ENCODE measurements around the gene TEK.
"Not testable (repeated sequence)": the region's sequence is repeated elsewhere in the genome, so short reads cannot be mapped to it uniquely, and the experiment has no call there.

TEK gene

GRCh38 chr9:27108981-27109541, at the start of gene TEK:
Gene TEK, plus strand, starts transcription at chr9:27109225. Its CDS starts 366 bp downstream, at chr9:27109591.
- no peak for DNase-seq

DNA sequence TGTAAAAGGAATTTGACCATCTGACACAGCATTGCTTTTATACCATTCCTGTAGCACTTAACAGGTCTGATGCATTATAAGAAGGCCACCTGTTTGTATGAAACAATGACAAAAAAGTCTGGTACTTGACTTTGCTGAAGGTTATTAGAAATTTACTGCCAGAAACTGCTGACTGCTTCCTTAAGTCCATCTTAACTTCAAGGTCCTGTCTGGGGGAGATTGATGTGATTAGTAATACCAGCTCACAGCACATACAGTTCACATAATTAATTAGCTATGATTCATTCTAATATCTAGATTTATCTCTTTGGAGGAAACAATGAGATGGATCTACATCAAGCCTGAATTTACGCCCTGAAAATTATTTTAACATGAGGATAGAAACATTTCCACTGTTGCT, 49.6 kb upstream of the TEK start:
- no peak for DNase-seq

GRCh38 chr9:27059907-27060306, 49.1 kb upstream of the TEK start:
- no peak for DNase-seq

- DNase-seq, result no peak
Measured at GRCh38 chr9:27065288-27065687, 43.7 kb upstream of the TEK start.

DNA sequence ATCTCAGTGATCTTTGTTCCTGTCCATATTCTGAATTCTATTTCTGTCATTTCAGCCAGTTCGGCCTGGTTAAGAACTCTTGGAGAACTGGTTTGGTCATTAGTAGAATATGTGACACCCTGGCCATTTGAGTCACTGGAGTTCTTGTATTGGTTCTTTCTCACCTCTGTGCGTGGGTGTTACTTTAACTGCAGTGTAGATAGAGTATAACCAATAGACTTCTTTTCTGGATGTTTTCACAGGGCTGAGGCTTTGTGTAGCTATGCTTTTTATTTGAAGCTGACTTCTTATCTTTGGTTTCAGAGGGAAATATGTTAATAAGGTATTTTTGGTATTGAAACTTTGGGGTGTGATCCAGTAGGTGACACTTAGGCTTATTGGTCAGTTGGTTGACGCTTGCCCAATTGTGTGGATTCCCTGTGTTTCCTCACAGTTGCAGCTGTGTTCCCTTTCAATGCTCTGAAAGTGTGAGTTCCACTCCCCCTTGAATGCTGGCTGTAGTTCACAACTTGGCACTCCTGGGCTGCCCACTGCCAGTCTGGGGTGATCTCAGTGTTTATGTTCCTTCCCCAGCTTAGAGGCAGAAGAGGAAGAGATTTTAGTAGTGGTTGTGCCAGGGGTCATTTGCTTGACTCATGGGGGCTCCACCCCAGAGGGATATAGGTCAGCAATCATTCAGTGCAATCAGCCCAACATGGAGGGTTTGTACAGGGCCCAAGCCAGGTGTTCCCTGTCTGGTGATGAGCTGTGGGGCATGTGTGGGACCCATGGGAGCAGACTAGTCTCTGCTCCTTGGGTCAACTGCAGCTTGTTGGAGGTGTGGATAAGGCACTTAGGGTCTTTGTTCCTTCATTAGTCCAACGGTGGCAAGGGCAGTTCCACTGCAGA, 34.9 kb upstream of the TEK start:
- no peak for DNase-seq

DNA sequence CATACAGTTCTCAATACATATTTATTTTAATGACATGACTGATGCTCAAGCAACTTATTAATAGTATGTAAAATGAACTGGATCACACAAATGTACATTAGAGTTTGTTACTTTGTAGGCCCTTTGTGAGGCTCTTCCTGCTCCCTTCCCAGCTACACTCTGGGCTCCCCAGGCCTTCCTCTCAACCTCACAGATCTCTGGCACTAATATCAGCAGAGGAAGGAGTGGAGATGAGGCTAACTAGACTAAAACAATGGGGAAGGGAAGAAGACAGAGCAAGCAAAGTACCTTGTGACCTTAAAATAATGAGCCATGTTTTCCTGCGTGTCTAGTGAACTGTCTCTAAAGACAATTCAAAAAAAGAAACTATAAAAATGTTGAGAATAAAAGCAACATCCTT, 30.3 kb upstream of the TEK start:
- no peak for DNase-seq

DNA sequence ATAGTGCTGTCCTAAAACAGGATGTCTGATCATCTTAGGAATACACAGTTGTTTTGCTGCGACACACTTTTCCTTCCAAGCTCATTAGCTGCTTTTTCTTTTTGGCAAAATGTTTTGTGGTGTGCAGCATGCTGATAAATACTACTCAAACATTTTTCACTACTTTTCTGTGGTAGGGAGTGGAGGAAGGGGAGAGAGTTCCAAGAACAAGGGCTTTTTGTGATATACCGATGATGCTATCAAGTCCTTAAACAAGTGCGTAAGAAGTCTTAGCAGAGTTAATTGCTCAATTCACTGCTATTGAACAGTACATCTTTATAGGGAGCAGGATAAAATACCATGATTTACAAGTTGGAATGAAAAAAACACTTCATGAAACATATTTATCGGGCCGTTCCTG, 23.6 kb upstream of the TEK start:
- no peak for DNase-seq

- no peak for DNase-seq
Measured at GRCh38 chr9:27086818-27087680, 22.0 kb upstream of the TEK start.

GRCh38 chr9:27088981-27089380, 20.0 kb upstream of the TEK start:
- no peak for DNase-seq

GRCh38 chr9:27089706-27090105, 19.3 kb upstream of the TEK start:
- DNase-seq, result no peak

GRCh38 chr9:27090231-27090630, 18.8 kb upstream of the TEK start:
- DNase-seq, result no peak

DNA sequence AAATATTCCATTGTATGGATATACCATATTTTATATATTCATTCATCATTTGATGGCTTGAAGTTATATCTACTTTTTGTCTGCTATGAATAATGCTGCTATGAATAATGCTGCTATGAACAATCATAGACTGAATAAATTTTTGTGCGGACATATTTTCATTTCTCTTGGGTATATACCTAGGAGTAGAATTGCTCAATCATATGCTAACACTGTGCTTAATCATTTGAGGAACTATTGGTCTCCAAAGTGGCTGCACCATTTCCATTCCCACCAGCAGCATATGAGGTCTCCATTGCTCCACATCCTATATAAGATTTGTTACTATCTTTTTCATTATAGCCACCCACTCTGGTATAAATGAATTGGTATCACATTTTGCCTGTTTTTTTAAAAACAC, 18.3 kb upstream of the TEK start:
- DNase-seq, result no peak

- not testable (repeated sequence) for DNase-seq
Measured at GRCh38 chr9:27092496-27092895, 16.5 kb upstream of the TEK start.

DNA sequence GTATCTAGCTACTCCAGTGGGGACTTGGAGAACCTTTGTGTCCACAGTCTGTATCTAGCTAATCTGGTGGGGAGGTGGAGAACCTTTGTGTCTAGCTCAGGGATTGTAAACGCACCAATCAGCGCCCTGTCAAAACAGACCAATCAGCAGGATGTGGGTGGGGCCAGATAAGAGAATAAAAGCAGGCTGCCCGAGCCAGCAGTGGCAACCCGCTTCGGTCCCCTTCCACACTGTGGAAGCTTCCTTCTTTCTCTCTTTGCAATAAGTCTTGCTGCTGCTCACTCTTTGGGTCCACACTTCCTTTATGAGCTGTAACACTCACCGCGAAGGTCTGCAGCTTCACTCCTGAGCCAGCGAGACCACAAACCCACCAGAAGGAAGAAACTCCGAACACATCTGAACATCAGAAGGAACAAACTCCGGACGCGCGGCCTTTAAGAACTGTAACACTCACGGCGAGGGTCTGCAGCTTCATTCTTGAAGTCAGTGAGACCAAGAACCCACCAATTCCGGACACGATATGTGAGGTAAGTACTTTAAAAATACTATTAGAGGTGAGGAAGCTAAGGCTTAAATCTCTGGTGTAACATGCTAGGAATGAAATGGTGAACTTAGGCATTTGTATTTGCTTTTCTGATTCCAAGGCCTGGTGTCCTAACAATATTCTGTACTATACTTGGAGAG, 15.5 kb upstream of the TEK start:
- DNase-seq, result not testable (repeated sequence)

- DNase-seq, result no peak
Measured at GRCh38 chr9:27094640-27095298, 14.3 kb upstream of the TEK start.

DNA sequence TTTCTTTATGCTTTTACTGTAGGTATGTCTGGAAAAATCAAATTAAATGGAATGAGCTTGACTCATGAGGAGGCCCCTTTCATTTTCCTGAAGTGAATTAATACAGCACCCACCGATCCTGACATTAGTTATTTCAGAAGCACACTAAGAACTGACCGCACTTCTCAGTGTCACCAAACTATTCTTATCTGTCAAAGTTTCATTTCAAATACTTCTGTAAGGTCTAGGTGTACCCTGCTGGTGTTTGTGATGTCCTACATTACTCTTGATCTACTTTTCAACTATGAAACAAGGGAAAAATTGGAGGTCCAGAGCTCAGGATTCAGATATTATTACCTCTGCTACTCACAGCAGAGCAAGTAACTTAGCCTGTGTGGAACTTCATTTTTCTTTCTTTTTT, 1.8 kb upstream of the TEK start:
- no peak for DNase-seq

GRCh38 chr9:27109621-27110020, 596 bp downstream of the TEK start:
- no peak for DNase-seq

DNA sequence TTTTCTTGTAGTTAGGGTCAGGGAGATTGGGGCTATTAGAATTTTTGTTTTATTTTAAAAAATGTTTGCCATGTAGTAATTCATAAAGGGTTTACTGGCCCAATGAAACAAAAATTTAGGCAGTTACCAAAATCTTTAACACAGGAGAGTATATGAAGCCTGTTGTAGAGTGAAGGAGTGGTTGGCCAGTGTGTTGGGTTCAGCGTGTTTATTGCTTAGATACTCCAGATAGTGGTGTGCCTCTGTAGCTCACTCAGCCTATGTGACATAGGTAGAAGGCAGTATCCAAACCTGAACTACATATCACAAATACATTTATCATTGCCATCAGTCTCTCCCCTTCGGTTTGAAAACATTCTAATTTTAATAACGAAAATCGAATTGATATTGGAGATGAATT, 1.2 kb downstream of the TEK start:
- no peak for DNase-seq

- DNase-seq, result no peak
Measured at GRCh38 chr9:27112235-27112634, 3.2 kb downstream of the TEK start.

DNA sequence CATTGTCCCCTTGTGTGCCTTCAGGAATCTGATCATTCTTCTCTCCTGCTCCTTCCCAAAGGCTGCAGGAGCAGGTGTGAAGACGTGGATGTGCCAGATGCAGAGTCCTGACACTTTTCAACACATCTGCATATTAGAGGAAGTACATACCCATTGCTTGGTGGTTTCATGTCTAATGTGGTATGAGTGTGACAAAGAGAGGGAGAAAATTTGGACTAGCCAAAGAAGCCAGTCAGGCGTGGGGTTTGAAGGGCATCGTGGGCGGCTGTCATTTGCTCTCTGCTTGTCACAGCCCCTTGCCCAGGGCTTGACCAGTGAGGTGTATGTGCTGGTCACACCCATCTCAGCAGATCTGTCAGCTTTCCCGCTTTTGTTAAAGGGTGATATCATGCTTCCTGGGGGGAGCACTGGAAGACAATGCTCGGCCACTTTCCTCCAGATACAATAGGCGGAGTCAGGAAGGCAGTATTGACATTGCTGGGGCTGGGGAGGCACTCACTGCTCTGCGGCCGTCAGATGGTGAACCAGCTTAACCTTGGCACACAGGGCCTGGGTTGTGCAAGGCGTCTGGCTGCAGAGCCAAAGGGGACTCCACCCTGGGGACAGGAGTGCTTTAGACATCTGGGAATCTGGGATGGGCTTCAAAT, 8.6 kb downstream of the TEK start:
- DNase-seq, result no peak

DNA sequence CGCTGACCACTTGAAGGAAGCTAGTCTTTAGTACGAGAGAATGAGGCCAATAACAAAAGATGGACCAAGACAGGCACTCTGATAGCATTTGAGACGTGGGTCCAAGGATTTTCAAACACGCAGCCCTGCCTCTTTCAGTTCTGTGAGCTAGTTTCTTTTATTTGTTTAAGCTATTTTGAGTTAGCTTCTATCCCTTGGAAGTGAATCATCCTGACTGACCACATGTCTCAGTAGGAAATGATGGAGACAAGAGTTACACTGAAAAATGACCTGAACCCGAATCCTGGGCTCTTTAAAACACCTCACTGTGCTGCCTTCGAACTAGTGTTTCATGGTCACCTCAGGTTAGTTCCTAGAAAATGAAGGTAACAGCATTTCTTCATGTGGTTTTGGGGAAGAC, 9.9 kb downstream of the TEK start:
- DNase-seq, result no peak

DNA sequence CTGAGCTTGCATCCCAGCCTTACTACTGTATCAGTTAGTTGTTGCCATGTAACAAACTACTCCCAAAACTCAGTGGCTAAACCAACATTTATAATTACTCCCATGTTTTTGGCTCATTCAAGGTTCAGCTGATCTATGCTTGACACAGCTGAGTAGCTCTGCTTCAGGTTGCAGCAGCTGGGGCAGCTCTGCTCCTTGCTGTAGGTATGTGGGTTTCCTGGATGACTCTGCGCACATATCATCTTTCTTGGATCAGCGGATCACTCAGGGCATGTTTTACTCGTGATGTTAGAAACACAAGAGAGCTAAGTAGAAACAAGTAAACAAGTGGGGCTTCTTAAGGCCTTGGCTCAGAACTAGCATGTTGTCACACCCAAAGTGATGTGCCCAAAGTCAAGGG, 15.1 kb downstream of the TEK start:
- DNase-seq, result no peak

Data from NCI-H446 (cell line).